AG09309 (cell line): ENCODE results near the gene ABCA3.

Experiments used
- DNase-seq: peaks from one replicate; pipeline ENCODE4 v3.0.0-alpha.2; 2010; ENCODE audit warnings: low read depth
- H3K4me3 ChIP-seq: 2 replicates; pipeline ENCODE4 v1.5.1; 2011; ENCODE audit warnings: mild to moderate bottlenecking, low read depth, low read length, moderate library complexity; ENCODE audit not compliant: control insufficient read depth
- CTCF ChIP-seq: IDR thresholded peaks from 2 replicates; pipeline ENCODE4 v1.5.1; 2011; ENCODE audit warnings: mild to moderate bottlenecking, low read depth, low read length, inconsistent platforms; ENCODE audit not compliant: insufficient read depth, control insufficient read depth; ENCODE audit errors: missing control alignments

Gene ABCA3

GRCh38 chr16:2366660-2367309 is 26.3 kb upstream of the ABCA3 start:
- no peak overlapping the region for H3K4me3 ChIP-seq
- DNase-seq: no peak
- no peak for TF ChIP-seq CTCF

GRCh38 chr16:2365397-2366294 is 25.1 kb upstream of the ABCA3 start:
- DNase-seq: peak; percentile 29
- H3K4me3 ChIP-seq: no peak overlapping the region
- TF ChIP-seq CTCF: no peak

GRCh38 chr16:2364638-2365210 is 24.2 kb upstream of the ABCA3 start:
- DNase-seq: no peak
- TF ChIP-seq CTCF: no peak
- no peak overlapping the region for H3K4me3 ChIP-seq

GRCh38 chr16:2362218-2362617 is 21.7 kb upstream of the ABCA3 start:
- DNase-seq: no peak
- TF ChIP-seq CTCF: no peak
- H3K4me3 ChIP-seq: no peak overlapping the region

- no peak overlapping the region for H3K4me3 ChIP-seq
- DNase-seq: no peak
- no peak for TF ChIP-seq CTCF
Measured at GRCh38 chr16:2361129-2361528, 20.6 kb upstream of the ABCA3 start.

- DNase-seq: no peak
- TF ChIP-seq CTCF: no peak
- no peak overlapping the region for H3K4me3 ChIP-seq
Measured at GRCh38 chr16:2359919-2360318, 19.4 kb upstream of the ABCA3 start.
